HepG2 (cell line): Measurements from ENCODE around the gene WDR37.

Source experiments
- FOSL1 ChIP-seq: sonication (generic); formaldehyde crosslinking; IDR thresholded peaks from 2 replicates; pipeline ENCODE4 v1.9.0; 2021; ENCODE audit warnings: missing genetic modification reagents, borderline replicate concordance
- IRX3 ChIP-seq: sonication (generic); formaldehyde crosslinking; IDR thresholded peaks from 2 replicates; pipeline ENCODE4 v1.8.1; 2023; ENCODE audit warnings: mild to moderate bottlenecking, low read depth, missing genetic modification reagents, borderline replicate concordance
- KAT7 ChIP-seq: IDR thresholded peaks from 2 replicates; pipeline ENCODE4 v1.6.1; 2018; ENCODE audit warnings: borderline replicate concordance, missing compliant biosample characterization
- NR3C1 ChIP-seq: sonication (generic); formaldehyde crosslinking; IDR thresholded peaks from 2 replicates; pipeline ENCODE4 v1.4.0; 2020; ENCODE audit warnings: missing genetic modification reagents
- ZNF207 ChIP-seq: fragments of 450-650 bp; IDR thresholded peaks from 2 replicates; pipeline ENCODE4 v1.6.1; 2016; ENCODE audit warnings: antibody characterized with exemption, borderline replicate concordance
- ZNF24 ChIP-seq: fragments of 450-650 bp; IDR thresholded peaks from 2 replicates; pipeline ENCODE4 v1.6.1; 2017; ENCODE audit warnings: antibody characterized with exemption, mild to moderate bottlenecking
- ZNF850 ChIP-seq: sonication (generic); formaldehyde crosslinking; conservative IDR thresholded peaks from 2 replicates; pipeline ENCODE4 v1.9.0; 2021; ENCODE audit warnings: mild to moderate bottlenecking, missing genetic modification reagents
- TF ChIP-seq, protein P1 (sequence below): sonication (generic); formaldehyde crosslinking; IDR thresholded peaks from 2 replicates; pipeline ENCODE4 v1.8.1; 2023; ENCODE audit warnings: mild to moderate bottlenecking, inconsistent platforms, moderate library complexity, missing genetic modification reagents, borderline replicate concordance
- TF ChIP-seq, protein P2 (sequence below), 2 experiments: sonication (generic) in 1 of 2; formaldehyde crosslinking in 1 of 2; IDR thresholded peaks; 2 replicates each; pipeline versions ENCODE4 v1.5.1 to v1.6.1; 2011 to 2020; ENCODE audit warnings: borderline replicate concordance in 1 of 2, low read depth in 1 of 2, low read length in 1 of 2, mild to moderate bottlenecking in 1 of 2, missing genetic modification reagents in 1 of 2, moderate library complexity in 1 of 2
- TF ChIP-seq, protein P3 (sequence below): sonication (generic); formaldehyde crosslinking; IDR thresholded peaks from 2 replicates; pipeline ENCODE4 v1.5.0; 2020; ENCODE audit warnings: mild to moderate bottlenecking, missing genetic modification reagents
- TF ChIP-seq, protein P4 (sequence below): sonication (generic); formaldehyde crosslinking; IDR thresholded peaks from 2 replicates; pipeline ENCODE4 v1.5.0; 2020; ENCODE audit warnings: mild to moderate bottlenecking, missing genetic modification reagents, moderate library complexity
- TF ChIP-seq, protein P5 (sequence below): sonication (generic); formaldehyde crosslinking; IDR thresholded peaks from 2 replicates; pipeline ENCODE4 v1.8.1; 2022; ENCODE audit warnings: mild to moderate bottlenecking, missing genetic modification reagents

DNA sequence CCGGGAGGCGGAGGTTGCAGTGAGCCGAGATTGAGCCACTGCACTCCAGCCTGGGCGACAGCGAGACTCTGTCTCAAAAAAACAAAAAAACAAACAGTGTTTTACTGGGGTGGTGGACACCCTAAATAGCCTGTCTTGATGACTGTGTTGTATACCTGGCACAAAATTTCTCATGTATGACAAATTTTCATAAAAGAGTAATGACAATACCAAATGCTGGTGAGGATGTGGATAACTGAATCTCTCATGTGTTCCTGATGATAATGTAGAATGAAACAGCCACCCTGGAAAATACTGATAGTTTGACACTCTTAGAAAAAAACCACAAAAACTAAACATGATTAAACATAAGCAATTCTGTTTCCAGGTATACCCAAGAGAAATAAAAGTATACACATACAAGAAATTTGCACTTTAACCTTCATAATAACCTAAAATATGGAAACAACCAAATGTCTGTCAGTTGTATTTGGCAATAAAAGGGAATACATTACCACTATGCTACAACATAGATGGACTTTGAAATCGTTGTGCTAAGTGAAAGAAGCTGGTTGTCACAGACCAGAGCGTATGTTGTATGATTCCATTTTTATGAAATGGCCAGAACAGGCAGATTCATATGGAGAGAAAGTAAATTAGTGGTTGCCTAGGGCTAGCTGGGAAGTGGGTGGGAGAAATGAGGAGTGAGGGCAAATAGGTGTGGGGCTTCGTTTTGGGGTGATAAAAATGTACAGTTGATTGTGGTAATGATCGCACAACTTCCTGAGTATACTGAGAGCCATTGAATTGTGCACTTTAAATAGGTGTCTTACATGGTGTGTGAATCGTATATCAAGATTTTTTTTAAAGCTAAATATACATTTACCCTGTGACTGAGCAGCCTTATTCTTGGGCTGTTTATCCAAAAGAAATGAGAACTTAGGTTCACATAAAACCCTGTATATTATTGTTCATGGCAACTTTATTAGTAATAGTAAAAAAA lies 12.5 kb downstream of the WDR37 start:
- TF ChIP-seq ZNF850 (CRISPR knock-in tag) (no peak), FOSL1 (CRISPR knock-in tag) (no peak), KAT7 (no peak), NR3C1 (CRISPR knock-in tag) (no peak), ZNF207 (no peak), IRX3 (CRISPR knock-in tag) (no peak), ZNF24 (no peak)
- TF ChIP-seq, protein P1, sequence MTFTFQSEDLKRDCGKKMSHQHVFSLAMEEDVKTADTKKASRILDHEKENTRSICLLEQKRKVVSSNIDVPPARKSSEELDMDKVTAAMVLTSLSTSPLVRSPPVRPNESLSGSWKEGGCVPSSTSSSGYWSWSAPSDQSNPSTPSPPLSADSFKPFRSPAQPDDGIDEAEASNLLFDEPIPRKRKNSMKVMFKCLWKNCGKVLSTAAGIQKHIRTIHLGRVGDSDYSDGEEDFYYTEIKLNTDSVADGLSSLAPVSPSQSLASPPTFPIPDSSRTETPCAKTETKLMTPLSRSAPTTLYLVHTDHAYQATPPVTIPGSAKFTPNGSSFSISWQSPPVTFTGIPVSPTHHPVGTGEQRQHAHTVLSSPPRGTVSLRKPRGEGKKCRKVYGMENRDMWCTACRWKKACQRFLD (CRISPR knock-in tag) = no peak
- TF ChIP-seq, protein P2, sequence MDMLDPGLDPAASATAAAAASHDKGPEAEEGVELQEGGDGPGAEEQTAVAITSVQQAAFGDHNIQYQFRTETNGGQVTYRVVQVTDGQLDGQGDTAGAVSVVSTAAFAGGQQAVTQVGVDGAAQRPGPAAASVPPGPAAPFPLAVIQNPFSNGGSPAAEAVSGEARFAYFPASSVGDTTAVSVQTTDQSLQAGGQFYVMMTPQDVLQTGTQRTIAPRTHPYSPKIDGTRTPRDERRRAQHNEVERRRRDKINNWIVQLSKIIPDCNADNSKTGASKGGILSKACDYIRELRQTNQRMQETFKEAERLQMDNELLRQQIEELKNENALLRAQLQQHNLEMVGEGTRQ (IDR thresholded peaks at IDR 0.05; ENCODE audit: low read depth, low read length) = no peak
- TF ChIP-seq, protein P2 (CRISPR knock-in tag; IDR thresholded peaks at IDR 0.05; ENCODE audit: borderline replicate concordance) = no peak
- TF ChIP-seq, protein P3, sequence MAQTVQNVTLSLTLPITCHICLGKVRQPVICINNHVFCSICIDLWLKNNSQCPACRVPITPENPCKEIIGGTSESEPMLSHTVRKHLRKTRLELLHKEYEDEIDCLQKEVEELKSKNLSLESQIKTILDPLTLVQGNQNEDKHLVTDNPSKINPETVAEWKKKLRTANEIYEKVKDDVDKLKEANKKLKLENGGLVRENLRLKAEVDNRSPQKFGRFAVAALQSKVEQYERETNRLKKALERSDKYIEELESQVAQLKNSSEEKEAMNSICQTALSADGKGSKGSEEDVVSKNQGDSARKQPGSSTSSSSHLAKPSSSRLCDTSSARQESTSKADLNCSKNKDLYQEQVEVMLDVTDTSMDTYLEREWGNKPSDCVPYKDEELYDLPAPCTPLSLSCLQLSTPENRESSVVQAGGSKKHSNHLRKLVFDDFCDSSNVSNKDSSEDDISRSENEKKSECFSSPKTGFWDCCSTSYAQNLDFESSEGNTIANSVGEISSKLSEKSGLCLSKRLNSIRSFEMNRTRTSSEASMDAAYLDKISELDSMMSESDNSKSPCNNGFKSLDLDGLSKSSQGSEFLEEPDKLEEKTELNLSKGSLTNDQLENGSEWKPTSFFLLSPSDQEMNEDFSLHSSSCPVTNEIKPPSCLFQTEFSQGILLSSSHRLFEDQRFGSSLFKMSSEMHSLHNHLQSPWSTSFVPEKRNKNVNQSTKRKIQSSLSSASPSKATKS (CRISPR knock-in tag) = no peak
- TF ChIP-seq, protein P4, sequence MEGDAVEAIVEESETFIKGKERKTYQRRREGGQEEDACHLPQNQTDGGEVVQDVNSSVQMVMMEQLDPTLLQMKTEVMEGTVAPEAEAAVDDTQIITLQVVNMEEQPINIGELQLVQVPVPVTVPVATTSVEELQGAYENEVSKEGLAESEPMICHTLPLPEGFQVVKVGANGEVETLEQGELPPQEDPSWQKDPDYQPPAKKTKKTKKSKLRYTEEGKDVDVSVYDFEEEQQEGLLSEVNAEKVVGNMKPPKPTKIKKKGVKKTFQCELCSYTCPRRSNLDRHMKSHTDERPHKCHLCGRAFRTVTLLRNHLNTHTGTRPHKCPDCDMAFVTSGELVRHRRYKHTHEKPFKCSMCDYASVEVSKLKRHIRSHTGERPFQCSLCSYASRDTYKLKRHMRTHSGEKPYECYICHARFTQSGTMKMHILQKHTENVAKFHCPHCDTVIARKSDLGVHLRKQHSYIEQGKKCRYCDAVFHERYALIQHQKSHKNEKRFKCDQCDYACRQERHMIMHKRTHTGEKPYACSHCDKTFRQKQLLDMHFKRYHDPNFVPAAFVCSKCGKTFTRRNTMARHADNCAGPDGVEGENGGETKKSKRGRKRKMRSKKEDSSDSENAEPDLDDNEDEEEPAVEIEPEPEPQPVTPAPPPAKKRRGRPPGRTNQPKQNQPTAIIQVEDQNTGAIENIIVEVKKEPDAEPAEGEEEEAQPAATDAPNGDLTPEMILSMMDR (CRISPR knock-in tag) = no peak
- TF ChIP-seq, protein P5, sequence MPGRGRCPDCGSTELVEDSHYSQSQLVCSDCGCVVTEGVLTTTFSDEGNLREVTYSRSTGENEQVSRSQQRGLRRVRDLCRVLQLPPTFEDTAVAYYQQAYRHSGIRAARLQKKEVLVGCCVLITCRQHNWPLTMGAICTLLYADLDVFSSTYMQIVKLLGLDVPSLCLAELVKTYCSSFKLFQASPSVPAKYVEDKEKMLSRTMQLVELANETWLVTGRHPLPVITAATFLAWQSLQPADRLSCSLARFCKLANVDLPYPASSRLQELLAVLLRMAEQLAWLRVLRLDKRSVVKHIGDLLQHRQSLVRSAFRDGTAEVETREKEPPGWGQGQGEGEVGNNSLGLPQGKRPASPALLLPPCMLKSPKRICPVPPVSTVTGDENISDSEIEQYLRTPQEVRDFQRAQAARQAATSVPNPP = no peak
